ENCODE data around the gene EXOC1.
"Not testable (repeated sequence)": the region's sequence is repeated elsewhere in the genome, so short reads cannot be mapped to it uniquely, and the experiment has no call there.

The EXOC1 gene, protein sequence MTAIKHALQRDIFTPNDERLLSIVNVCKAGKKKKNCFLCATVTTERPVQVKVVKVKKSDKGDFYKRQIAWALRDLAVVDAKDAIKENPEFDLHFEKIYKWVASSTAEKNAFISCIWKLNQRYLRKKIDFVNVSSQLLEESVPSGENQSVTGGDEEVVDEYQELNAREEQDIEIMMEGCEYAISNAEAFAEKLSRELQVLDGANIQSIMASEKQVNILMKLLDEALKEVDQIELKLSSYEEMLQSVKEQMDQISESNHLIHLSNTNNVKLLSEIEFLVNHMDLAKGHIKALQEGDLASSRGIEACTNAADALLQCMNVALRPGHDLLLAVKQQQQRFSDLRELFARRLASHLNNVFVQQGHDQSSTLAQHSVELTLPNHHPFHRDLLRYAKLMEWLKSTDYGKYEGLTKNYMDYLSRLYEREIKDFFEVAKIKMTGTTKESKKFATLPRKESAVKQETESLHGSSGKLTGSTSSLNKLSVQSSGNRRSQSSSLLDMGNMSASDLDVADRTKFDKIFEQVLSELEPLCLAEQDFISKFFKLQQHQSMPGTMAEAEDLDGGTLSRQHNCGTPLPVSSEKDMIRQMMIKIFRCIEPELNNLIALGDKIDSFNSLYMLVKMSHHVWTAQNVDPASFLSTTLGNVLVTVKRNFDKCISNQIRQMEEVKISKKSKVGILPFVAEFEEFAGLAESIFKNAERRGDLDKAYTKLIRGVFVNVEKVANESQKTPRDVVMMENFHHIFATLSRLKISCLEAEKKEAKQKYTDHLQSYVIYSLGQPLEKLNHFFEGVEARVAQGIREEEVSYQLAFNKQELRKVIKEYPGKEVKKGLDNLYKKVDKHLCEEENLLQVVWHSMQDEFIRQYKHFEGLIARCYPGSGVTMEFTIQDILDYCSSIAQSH

GRCh38 chr4:55853484-55854046 is at the start of gene EXOC1:
Gene EXOC1 (plus strand): TSS chr4:55853648. CDS start chr4:55858324, 4,676 bp downstream.
- DNase-seq (ENCODE audit: low read depth): peak; percentile 98

DNA sequence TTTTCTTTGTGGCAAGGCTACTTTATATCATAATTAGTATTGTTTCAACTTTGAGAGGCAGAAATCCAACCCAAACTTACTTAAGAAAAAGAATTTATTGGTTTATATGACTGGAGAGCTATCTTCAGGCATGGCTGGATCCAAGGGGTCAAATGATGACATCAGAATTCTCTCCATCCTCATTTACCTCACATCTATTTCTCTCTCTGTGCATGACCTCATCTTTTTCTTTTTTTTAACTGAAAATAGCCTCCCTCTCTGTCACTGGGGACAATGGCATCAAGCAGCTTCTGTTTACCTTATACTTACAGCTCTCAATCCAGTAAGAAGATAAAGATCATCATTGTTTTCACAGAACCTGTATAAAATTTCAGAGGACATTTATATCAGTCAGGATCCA is 45.9 kb upstream of the EXOC1 start:
- no peak for DNase-seq (ENCODE audit: low read depth)

- no peak for DNase-seq (ENCODE audit: low read depth)
Measured at GRCh38 chr4:55808186-55808585, 45.3 kb upstream of the EXOC1 start.

DNA sequence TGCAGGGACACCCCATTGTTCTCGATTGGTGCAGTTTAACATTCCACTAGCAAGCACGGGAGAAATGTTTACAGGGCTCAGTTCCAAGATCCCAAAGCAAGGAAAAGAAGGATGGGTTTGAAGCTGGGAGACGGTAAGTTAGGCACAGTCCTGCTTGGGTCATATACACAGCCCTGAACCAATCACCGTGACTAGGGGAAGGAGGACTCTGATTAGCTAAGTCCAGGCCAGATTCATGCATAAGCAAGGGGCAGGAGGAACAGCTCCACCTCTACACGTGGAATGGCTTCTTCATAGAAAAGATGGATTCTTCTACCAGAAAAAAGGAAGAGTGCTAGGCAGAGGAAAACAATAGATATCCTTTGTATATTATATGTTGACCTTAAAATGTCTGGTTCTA is 44.8 kb upstream of the EXOC1 start:
- DNase-seq (ENCODE audit: low read depth): no peak

GRCh38 chr4:55817691-55818090 is 35.8 kb upstream of the EXOC1 start:
- DNase-seq (ENCODE audit: low read depth): no peak

GRCh38 chr4:55819634-55820033 is 33.8 kb upstream of the EXOC1 start, which contains the start of gene EXOC1L:
Gene EXOC1L (plus strand): TSS chr4:55819790. CDS start chr4:55820027, 237 bp downstream.
- DNase-seq (ENCODE audit: low read depth): no peak

- no peak for DNase-seq (ENCODE audit: low read depth)
Measured at GRCh38 chr4:55820279-55820678, 33.2 kb upstream of the EXOC1 start.

DNA sequence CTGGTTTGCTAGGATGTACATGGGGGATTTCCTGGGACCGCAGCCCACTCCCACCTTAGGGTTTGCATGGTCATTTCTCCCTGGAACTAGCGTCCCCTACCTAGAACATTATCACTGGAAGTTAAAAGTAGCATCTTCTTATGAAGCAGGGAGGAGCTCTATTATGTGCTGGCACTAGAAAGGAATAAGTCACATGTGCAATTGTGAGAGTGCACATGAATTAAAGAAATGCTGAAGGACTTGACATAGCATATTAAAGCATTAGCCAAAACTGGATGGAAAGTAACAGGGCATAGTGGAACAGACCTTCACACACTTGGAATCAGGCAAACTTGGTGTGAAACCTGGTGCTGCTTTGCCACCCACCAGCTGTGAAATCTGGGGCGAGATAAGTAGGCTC is 31.1 kb upstream of the EXOC1 start:
- no peak for DNase-seq (ENCODE audit: low read depth)

GRCh38 chr4:55824865-55825264 is 28.6 kb upstream of the EXOC1 start:
- no peak for DNase-seq (ENCODE audit: low read depth)

- DNase-seq (ENCODE audit: low read depth): no peak
Measured at GRCh38 chr4:55826986-55827385, 26.5 kb upstream of the EXOC1 start.

- DNase-seq (ENCODE audit: low read depth): no peak
Measured at GRCh38 chr4:55827582-55827981, 25.9 kb upstream of the EXOC1 start.

GRCh38 chr4:55830048-55830447 is 23.4 kb upstream of the EXOC1 start:
- DNase-seq (ENCODE audit: low read depth): no peak

GRCh38 chr4:55830716-55831115 is 22.7 kb upstream of the EXOC1 start:
- no peak for DNase-seq (ENCODE audit: low read depth)

DNA sequence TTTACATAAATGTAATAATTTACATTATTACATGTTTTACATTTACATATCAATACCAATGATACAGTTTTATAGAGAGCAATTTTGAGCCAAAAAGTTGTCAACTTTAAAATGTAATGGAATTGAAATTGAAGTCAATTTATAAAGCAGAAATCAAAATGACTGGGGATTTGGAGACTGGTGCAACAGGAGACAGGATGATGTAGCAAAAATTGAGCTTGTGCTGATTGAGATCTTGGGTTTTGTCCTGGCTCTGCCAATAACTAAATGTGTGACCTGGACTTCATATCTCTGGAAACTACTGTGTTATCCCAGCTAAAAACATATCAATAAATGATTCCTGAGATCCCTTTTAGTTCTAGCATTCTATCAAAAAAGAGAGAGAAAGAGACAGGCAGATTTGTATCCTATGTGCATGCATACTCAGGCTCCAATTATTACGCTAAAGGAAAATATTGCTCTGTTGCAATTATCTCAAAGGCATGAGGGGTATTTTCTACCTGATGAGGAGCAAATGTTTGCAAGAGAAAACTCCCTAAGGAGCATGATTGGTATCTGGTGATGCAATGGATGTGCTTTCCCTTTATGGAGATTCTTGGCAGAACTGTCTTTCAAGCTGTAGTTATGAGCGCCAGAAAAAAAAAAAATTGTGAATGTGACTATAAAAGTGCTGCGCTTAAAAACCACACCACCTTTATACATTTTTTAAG is 19.2 kb upstream of the EXOC1 start:
- no peak for DNase-seq (ENCODE audit: low read depth)

GRCh38 chr4:55837903-55838302 is 15.5 kb upstream of the EXOC1 start:
- DNase-seq (ENCODE audit: low read depth): no peak

DNA sequence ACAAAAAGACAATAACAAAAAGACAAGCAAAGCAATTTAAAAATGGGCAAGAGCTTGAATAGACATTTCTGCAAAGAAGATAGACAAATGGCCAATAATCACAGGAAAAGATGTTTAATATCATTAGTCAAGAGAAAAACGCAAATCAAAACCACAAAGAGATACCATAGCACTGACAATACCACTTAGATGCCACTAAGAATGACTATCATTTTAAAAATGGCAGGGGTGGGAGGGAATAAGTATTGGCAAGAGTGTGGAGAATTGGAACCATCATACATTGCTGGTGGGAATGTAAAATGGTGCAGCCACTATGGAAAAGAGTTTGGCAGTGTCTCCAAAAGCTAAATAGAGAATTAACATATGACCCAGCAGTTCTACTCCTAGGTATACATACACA is 15.1 kb upstream of the EXOC1 start:
- no peak for DNase-seq (ENCODE audit: low read depth)

DNA sequence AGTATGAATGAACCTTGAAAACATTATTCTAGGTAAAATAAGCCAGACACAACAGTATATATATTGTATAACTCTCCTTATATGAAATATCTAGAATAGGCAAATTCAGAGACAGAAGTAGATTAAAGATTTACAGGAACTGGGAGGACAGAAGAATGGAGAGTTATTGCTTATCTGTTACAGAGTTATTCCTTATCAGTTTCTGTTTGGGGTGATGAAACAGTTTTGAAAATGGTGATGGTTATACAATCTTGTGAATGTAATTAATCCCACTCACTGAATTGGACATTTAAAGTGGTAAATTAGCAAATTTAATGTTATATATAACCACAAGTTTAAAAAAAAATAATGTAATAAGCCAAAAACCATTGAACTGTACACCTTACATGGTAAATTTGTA is 14.5 kb upstream of the EXOC1 start:
- DNase-seq (ENCODE audit: low read depth): no peak

GRCh38 chr4:55840956-55841355 is 12.5 kb upstream of the EXOC1 start:
- no peak for DNase-seq (ENCODE audit: low read depth)

GRCh38 chr4:55841373-55842239 is 11.8 kb upstream of the EXOC1 start:
- not testable (repeated sequence) for DNase-seq (ENCODE audit: low read depth)

DNA sequence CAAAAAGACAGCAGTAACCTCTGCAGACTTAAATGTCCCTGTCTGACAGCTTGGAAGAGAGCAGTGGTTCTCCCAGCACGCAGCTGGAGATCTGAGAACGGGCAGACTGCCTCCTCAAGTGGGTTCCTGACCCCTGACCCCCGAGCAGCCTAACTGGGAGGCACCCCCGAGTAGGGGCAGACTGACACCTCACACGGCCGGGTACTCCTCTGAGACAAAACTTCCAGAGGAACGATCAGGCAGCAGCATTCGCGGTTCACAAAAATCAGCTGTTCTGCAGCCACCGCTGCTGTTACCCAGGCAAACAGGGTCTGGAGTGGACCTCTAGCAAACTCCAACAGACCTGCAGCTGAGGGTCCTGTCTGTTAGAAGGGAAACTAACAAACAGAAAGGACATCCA is 11.1 kb upstream of the EXOC1 start:
- not testable (repeated sequence) for DNase-seq (ENCODE audit: low read depth)

- DNase-seq (ENCODE audit: low read depth): no peak
Measured at GRCh38 chr4:55849724-55850123, 3.7 kb upstream of the EXOC1 start.

Measured in stimulated activated CD8-positive, alpha-beta memory T cell treated with anti-CD3 and anti-CD28 coated beads, Interleukin-15, amount 100 ng/mL, for 1 hour (primary cell).